Suppressor macrophage (primary cell): ENCODE data around the gene ADORA1.

ENCODE experiments used
- DNase-seq, 4 experiments: peaks; one replicate each; pipeline ENCODE4 v3.0.0-alpha.2; 2020 to 2022

ADORA1 gene

GRCh38 chr1:203175237-203175826 lies 47.8 kb downstream of the ADORA1 start, which contains the start of gene MYBPH:
Gene MYBPH (minus strand): TSS chr1:203175826. CDS start chr1:203175755, 71 bp downstream.
- peak in 1 of 4 experiments; percentile 41 for DNase-seq

GRCh38 chr1:203175827-203176241 lies 48.3 kb downstream of the ADORA1 start:
- DNase-seq: peak; percentile 79 to 89 (median 88)

DNA sequence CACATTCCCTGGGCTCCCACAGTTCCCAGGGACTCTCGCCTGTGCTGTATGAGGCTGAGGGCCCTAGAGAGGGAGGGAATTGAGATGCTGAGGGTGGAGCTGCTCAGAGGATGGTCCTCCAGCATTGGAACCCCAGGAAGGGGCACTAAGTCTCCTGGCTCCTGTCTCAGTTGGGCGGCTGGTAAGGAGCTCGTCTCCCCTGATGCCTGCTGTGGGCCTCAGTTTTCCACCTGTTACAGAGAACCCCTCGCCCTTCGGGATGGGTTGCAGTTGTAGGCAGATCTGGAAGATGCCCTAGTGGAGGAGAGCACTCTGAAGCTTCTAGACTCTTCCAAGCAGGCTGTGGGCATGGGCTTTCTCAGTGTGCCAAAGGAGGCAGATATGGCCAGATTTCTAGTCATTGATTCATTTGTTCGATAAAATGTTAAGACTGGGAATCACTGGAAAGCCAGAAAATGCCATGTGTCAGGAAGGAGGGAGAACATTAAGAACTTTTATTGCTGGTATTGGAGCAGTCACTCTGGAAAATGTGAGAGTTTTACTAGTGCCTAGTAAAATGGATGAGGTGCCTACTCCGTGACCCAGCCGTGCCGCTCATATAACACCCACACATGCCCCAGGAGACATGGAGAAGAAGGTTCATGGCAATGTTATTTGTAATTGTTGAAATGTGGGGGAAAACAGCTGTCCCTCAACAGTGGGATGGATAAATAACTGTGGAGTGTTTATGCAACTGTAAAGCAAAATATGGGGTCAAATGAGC lies 48.9 kb downstream of the ADORA1 start:
- DNase-seq: peak; percentile 22 to 39 (median 36)

- DNase-seq: peak in 2 of 4 experiments; percentile 46 to 51
These were observed 49.5 kb downstream of the ADORA1 start for GRCh38 chr1:203177036-203177405.

GRCh38 chr1:203177470-203178039 lies 50.0 kb downstream of the ADORA1 start:
- peak; percentile 64 to 84 (median 80) for DNase-seq

GRCh38 chr1:203178083-203178482 lies 50.6 kb downstream of the ADORA1 start:
- peak in 1 of 4 experiments; percentile 24 for DNase-seq

DNA sequence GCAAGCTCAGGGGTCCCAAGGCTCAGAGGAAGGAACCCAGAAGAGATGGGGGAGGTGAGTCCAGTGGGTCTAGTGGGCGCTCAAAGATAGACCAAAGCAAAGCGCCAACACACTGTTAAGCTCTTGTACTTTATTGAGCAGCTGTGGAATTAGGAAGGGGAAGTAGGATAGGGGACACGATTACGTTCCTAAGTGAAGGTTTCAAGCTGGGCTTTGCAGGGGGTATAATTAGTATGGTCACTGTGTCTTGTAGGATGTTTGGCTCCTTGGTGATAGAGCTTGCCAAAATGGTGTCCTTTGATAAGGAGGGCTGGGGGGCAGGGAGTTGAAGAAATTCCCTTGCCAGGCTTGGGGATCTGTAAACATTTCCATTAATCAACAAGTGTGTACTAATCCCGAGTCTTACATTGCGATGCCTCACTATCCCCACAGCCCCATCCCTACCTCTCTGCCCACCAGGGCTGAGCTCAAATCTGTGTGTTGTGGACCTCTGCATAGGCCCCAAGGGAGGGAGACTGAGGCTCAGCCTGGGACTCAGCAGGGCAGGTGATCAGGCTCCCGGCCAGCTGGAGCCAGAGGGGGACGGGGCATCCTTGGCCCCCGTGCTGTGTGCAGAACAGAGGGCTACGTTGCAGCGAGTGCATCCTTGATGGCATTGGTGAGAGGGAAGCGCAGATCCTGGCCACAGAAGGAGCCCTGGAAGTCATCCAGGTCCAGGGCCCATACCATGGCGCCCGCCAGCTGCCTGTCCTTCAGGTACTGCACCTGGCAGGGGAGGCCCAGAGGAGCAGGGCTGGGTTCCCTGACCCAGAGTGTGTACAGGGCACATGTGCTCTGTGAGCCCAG lies 51.5 kb downstream of the ADORA1 start:
- peak in 1 of 4 experiments; percentile 47 for DNase-seq

DNA sequence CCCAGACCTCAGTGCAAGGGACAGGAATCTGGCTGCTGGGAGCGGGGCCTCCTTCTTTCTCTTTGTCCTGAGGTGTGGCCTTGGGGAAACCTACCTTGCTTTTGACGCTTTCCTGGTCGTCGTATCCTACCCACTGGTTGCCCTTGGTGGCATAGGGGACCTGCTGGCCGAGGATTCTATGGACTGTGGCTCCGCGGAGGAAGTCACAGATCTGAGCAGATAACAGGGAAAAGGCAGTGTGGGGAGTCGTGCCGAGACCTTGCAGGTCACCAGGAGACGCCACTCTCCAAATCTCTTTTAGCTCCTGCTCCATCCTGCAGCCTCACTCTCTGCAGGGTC lies 52.1 kb downstream of the ADORA1 start:
- no peak for DNase-seq

GRCh38 chr1:203180611-203181330 lies 53.2 kb downstream of the ADORA1 start:
- no peak for DNase-seq

- peak in 2 of 4 experiments; percentile 19 to 31 for DNase-seq
These were observed 54.3 kb downstream of the ADORA1 start for GRCh38 chr1:203181586-203182386.

DNA sequence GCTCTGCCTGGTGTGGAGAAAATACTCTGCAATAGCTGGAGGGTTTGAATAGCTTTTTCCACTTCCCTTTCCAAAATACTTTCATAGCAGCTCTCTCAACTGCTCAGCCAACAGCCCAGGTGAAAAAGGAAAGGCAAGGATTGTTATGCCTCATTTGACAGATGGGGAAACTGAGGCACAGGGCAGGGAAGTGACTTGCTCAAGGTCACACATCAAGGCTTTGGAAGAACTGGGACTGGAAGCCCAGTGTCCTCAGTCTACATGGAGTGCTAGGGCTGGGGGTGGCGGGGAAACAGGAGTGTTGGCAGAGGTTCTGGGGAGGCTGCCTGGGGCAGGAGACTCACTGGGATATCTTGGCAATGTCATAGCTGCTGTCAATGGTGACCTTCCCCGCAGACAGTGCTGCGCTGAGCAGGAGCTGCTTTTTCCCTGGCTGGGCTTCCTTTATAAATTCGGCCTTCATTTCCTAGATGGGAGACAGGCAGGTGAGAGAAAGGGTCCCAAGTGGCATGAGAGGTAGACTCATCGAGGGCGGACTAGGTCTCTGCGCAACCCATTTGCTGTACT lies 54.9 kb downstream of the ADORA1 start:
- no peak for DNase-seq

- no peak for DNase-seq
These were observed 56.3 kb downstream of the ADORA1 start for GRCh38 chr1:203183828-203184227.

DNA sequence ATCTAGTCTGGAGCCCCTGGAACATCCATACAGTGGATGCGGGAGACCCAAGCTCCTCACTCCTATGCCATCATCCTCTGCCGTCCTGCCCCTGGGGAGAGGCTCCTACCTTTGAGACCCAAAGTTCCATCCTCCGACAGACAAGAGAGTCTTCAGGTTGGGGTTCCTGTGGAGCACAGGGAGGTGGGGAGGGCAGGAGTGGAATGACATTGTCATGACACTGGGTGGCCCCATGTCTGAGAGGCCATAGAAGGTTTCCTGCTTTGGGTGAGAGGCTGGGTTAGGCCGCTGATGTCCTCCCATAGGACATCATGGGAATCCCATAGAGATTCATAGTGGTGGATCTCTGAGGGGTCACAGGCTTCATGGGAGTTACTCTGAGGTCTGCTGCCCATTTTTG lies 56.9 kb downstream of the ADORA1 start:
- DNase-seq: no peak

DNA sequence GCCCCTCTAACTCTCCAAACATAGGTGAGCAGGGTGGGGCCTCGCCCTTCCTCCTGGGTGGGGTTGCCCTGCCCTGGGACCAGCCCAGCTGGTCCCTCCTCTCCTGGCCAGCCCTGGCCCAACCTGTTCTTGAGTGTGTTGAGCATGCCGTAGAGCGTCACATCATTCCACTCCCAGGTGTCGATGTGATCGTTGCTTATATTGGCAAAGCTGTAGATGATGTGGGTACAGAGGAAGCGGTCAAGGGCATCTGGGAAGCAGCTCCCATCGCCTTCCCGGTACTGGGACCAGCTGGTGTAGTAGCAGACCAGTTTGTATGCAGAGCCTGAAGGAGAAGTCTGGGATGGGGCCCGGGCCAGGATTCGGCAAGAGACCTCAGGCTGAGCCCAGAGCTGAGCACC lies 57.5 kb downstream of the ADORA1 start:
- no peak for DNase-seq

DNA sequence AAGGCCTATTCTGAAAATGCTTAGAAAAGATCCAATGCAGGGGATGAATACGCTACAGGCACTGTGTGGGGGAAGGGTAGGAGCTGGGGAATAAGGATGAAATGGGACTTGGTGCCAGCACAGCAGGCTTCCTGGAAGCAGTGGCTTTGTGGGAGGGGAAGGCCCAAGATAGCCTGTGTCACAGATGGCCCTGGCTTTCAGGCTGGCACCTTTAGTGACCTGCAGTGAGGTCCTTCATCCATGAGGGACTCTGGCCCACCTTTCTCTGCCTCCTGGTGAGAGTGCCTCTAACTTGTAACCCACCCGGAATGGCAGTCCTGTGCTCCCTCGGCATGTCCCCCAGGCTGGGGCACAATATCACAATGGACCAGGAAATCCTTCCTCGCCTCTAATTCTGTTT lies 58.1 kb downstream of the ADORA1 start:
- no peak for DNase-seq

DNA sequence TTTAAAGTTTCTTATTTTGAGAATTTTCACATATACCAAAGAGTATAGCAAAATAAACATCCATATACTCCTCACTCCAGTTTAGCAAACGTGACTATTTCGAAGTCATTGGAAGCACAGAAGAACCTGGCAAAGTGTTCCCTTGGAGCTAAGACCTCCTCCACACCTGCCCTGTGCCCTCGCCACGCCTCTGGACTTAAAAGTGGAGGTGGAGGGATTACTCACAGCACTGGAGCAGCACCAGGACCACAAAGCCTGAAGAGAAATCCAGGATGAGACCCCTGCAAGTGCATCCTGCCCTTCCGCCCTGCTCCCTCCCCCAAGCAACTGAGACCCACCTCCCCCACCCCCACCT lies 58.5 kb downstream of the ADORA1 start:
- DNase-seq: no peak

DNA sequence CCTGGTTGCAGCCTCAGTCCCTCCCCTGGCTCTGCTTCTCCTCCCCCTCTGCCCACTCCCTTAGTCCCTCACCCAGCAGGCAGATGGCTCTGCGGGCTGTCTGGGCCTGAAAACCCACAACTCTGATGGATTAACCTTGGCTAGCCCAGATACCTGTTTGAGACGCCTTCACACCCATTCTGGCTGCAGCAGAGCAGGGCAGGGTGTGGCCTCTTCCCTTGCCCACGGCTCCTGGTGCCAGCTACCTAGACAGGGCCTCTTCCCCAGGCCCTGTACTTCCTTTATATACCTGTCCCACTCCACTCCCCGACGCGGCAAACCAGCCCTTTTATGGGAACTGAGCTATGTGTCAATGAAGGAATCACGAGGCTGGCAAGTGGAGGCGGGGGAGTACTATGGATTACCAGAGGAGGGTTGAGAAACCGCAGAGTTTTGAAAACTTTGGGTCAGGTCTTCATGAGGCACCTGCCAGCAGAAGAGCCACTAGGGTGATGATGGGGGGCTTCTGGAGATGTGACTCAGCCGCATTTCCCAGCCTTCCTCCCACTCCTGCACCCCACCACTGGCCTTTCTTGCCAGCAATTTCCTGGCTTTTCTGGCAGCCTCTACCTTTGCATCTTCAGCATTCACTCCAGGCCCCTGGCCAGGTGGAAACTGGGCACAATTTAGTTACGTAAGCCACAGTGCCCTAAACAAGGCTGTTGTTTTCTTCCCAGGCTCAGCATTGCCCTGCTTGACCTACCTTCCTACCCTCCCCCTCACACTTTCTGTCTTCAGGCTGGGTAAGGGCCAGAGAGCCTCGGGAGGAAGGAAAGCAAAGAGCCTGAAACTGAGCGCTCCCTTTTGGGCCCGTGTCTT lies 59.1 kb downstream of the ADORA1 start, which contains the start of gene CHI3L1:
Gene CHI3L1 (minus strand): TSS at position 259 of the 858 bp plus-strand sequence. CDS start 81 bp downstream, at position 178.
- DNase-seq: peak; percentile 85 to 93 (median 90)

DNA sequence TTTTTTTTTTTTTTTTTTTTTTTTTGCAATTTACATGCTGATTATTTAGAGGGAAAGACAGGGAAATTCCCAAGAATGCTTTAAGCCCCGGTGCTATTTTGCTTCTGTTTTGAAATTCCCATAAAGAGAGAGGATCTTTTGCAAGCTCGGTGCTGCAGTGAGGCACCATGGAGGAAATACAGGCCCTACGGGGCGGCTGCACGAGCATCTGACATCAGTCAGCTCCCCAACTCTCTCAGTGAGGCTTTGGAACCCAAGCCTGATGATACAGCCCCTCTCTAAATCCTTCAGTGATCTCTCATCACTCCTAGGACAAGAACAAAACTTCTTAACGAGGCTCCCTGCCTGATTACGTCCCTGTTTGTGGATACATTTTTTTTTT lies 59.8 kb downstream of the ADORA1 start:
- peak; percentile 59 to 82 (median 77) for DNase-seq

GRCh38 chr1:203187689-203188264 lies 60.3 kb downstream of the ADORA1 start:
- DNase-seq: no peak
